Measurements from ENCODE around the gene NRTN. TPM values are rescaled to one million over a fixed set of nuclear protein-coding genes. Genes with fewer than 3 reads are reported as not detected.

The NRTN gene
- polyA plus RNA-seq, 1 donor (not counting 4 experiments of a cell fraction or from before 2014, with no cell fraction given), result not detected

DNA sequence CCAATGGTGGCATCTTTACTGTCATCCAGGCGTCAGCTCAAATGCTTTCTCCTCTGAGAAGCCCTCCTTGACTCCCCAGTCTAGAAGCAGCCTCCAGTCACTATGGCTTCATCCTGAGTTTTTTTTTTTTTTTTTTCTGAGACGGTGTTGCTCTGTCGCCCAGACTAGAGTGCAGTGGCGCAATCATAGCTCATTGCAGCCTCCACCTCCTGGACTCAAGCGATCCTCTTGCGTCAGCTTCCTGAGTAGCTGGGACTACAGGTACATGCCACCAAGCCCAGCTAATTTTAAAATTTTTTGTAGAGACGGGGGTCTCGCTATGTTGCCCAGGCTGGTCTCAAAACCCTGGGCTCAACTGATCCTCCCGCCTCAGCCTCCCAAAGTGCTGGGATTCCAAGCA is 4.2 kb downstream of the NRTN start:
- dilution Hi-C loops (cut with MboI; ENCODE audit: extremely low pct_ligation_motif_present, low sequenced_read_pairs), result no loop called here
- H3K4me1 ChIP-seq (ENCODE audit: control insufficient read depth, extremely low read depth, insufficient read depth, low read length), result no peaks in the 10 kb centered on the region
- H3K79me2 ChIP-seq (ENCODE audit: control insufficient read depth, insufficient read depth, low read length), result no peaks in the 10 kb centered on the region
- H3K4me3 ChIP-seq (ENCODE audit: control insufficient read depth in 2 of 3, extremely low read depth in 1 of 3, insufficient read depth in 2 of 3, low read depth in 1 of 3, low read length in 3 of 3), result no peak overlapping the region
- H3K27me3 ChIP-seq (ENCODE audit: control insufficient read depth, extremely low read depth, insufficient read depth, low read length), result peaks cover 27% of the 10 kb centered on the region
- TF ChIP-seq, protein P1, sequence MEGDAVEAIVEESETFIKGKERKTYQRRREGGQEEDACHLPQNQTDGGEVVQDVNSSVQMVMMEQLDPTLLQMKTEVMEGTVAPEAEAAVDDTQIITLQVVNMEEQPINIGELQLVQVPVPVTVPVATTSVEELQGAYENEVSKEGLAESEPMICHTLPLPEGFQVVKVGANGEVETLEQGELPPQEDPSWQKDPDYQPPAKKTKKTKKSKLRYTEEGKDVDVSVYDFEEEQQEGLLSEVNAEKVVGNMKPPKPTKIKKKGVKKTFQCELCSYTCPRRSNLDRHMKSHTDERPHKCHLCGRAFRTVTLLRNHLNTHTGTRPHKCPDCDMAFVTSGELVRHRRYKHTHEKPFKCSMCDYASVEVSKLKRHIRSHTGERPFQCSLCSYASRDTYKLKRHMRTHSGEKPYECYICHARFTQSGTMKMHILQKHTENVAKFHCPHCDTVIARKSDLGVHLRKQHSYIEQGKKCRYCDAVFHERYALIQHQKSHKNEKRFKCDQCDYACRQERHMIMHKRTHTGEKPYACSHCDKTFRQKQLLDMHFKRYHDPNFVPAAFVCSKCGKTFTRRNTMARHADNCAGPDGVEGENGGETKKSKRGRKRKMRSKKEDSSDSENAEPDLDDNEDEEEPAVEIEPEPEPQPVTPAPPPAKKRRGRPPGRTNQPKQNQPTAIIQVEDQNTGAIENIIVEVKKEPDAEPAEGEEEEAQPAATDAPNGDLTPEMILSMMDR (optimal IDR thresholded peaks at IDR 0.05 in 1 of 3, IDR thresholded peaks at IDR 0.05 in 1 of 3, conservative IDR thresholded peaks at IDR 0.05 in 1 of 3; ENCODE audit: extremely low read depth in 1 of 3, insufficient read depth in 2 of 3, low read length in 3 of 3), result no peak
- no peak for TF ChIP-seq EZH2 (IDR thresholded peaks at IDR 0.05; ENCODE audit: low read length)
- no peak overlapping the region for H3K27ac ChIP-seq (ENCODE audit: control insufficient read depth, insufficient read depth, low read length)
- no peak overlapping the region for H3K9ac ChIP-seq (ENCODE audit: control insufficient read depth, extremely low read depth, insufficient read depth, low read length)
- H3K4me2 ChIP-seq (ENCODE audit: control insufficient read depth, extremely low read depth, insufficient read depth, low read depth, low read length), result no peak overlapping the region
- H3K9me3 ChIP-seq (ENCODE audit: control insufficient read depth, low read depth, low read length), result no peaks in the 10 kb centered on the region
- H3K36me3 ChIP-seq (ENCODE audit: control insufficient read depth in 2 of 2, extremely low read depth in 1 of 2, insufficient read depth in 2 of 2, low read length in 2 of 2), result no peaks in the 10 kb centered on the region
- DNase-seq (ENCODE audit: low read depth, low spot score) (no peak), FAIRE-seq (no peak)
- H3K9me1 ChIP-seq (ENCODE audit: control insufficient read depth, extremely low read depth, insufficient read depth, low read length), result no peaks in the 10 kb centered on the region
- H2AFZ ChIP-seq (ENCODE audit: control insufficient read depth, low read length), result no peak overlapping the region
- H4K20me1 ChIP-seq (ENCODE audit: control insufficient read depth, extremely low read depth, insufficient read depth, low read length), result peaks cover 2% of the 10 kb centered on the region

DNA sequence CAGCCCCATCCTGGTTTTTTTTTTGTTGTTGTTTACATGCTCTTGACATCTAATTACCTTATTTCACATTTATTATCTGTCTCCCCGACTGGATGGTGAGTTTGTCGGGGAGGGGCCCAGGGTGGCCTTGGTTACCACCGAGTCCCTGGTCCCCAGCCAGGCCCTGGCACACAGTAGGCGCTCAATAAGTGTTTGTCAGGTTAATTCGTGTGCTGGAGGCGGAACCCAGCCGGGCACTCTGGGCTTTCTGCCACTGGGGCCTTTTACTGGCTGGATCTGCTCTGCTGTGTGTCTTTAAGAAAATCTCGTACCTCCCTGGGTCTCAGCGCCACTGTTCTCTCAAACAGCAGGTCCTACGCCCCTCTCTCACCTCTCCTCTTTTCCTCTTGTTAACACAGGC is 4.6 kb downstream of the NRTN start:
- H3K27ac ChIP-seq (ENCODE audit: control insufficient read depth, insufficient read depth, low read length), result no peak overlapping the region

More for the DNA sequence above, 4.6 kb downstream of the NRTN start:
- H3K4me2 ChIP-seq (ENCODE audit: control insufficient read depth, extremely low read depth, insufficient read depth, low read depth, low read length), result no peak overlapping the region
- peaks cover 27% of the 10 kb centered on the region for H3K27me3 ChIP-seq (ENCODE audit: control insufficient read depth, extremely low read depth, insufficient read depth, low read length)
- H4K20me1 ChIP-seq (ENCODE audit: control insufficient read depth, extremely low read depth, insufficient read depth, low read length), result peaks cover 2% of the 10 kb centered on the region
- H3K4me3 ChIP-seq (ENCODE audit: control insufficient read depth in 2 of 3, extremely low read depth in 1 of 3, insufficient read depth in 2 of 3, low read depth in 1 of 3, low read length in 3 of 3), result no peak overlapping the region
- H2AFZ ChIP-seq (ENCODE audit: control insufficient read depth, low read length), result no peak overlapping the region
- FAIRE-seq (no peak), DNase-seq (ENCODE audit: low read depth, low spot score) (no peak)
- TF ChIP-seq, protein P1 (optimal IDR thresholded peaks at IDR 0.05 in 1 of 3, IDR thresholded peaks at IDR 0.05 in 1 of 3, conservative IDR thresholded peaks at IDR 0.05 in 1 of 3; ENCODE audit: extremely low read depth in 1 of 3, insufficient read depth in 2 of 3, low read length in 3 of 3), result no peak
- no peak for TF ChIP-seq EZH2 (IDR thresholded peaks at IDR 0.05; ENCODE audit: low read length)
- no peaks in the 10 kb centered on the region for H3K79me2 ChIP-seq (ENCODE audit: control insufficient read depth, insufficient read depth, low read length)
- no peaks in the 10 kb centered on the region for H3K9me1 ChIP-seq (ENCODE audit: control insufficient read depth, extremely low read depth, insufficient read depth, low read length)
- no peaks in the 10 kb centered on the region for H3K36me3 ChIP-seq (ENCODE audit: control insufficient read depth in 2 of 2, extremely low read depth in 1 of 2, insufficient read depth in 2 of 2, low read length in 2 of 2)
- no peaks in the 10 kb centered on the region for H3K9me3 ChIP-seq (ENCODE audit: control insufficient read depth, low read depth, low read length)
- H3K9ac ChIP-seq (ENCODE audit: control insufficient read depth, extremely low read depth, insufficient read depth, low read length), result no peak overlapping the region
- dilution Hi-C loops (cut with MboI; ENCODE audit: extremely low pct_ligation_motif_present, low sequenced_read_pairs), result no loop called here
- no peaks in the 10 kb centered on the region for H3K4me1 ChIP-seq (ENCODE audit: control insufficient read depth, extremely low read depth, insufficient read depth, low read length)

Measured in keratinocyte (primary cell).